H9 (cell line): ENCODE results near the gene SMAD7. TPM values are rescaled to one million over a fixed set of nuclear protein-coding genes. Genes with fewer than 3 reads are reported as not detected.

Experiments used
- DNase-seq: peaks from one replicate; pipeline ENCODE4 v3.0.0-alpha.2; 2017
- H2AFZ ChIP-seq: one replicate; pipeline ENCODE4 v1.6.1; 2013; ENCODE audit warnings: mild to moderate bottlenecking, low read length, control low read depth, moderate library complexity
- H2AK5ac ChIP-seq: 2 replicates; pipeline ENCODE4 v1.6.1; 2013; ENCODE audit warnings: low read length, control low read depth, mixed read lengths; ENCODE audit not compliant: insufficient read length
- H2BK120ac ChIP-seq: one replicate; pipeline ENCODE4 v1.6.1; 2013; ENCODE audit warnings: low read depth, mild to moderate bottlenecking, low read length, control low read depth, inconsistent platforms; ENCODE audit not compliant: poor library complexity, severe bottlenecking
- H2BK12ac ChIP-seq: 2 replicates; pipeline ENCODE4 v1.6.1; 2013; ENCODE audit warnings: low read length, control low read depth, mixed read lengths, low read depth; ENCODE audit not compliant: insufficient read length
- H2BK15ac ChIP-seq: 2 replicates; pipeline ENCODE4 v1.6.1; 2013; ENCODE audit warnings: low read depth, low read length, control low read depth
- H2BK20ac ChIP-seq: one replicate; pipeline ENCODE4 v1.6.1; 2013; ENCODE audit warnings: low read depth, mild to moderate bottlenecking, low read length, control low read depth, inconsistent platforms; ENCODE audit not compliant: poor library complexity, severe bottlenecking
- H2BK5ac ChIP-seq: 2 replicates; pipeline ENCODE4 v1.6.1; 2013; ENCODE audit warnings: low read length, control low read depth, mixed read lengths; ENCODE audit not compliant: insufficient read length
- H3K14ac ChIP-seq: 2 replicates; pipeline ENCODE4 v1.6.1; 2013; ENCODE audit warnings: low read length, control low read depth; ENCODE audit not compliant: insufficient read depth
- H3K18ac ChIP-seq: 2 replicates; pipeline ENCODE4 v1.6.1; 2013; ENCODE audit warnings: low read depth, mild to moderate bottlenecking, mixed read lengths, low read length, control low read depth; ENCODE audit not compliant: insufficient read length
- H3K23ac ChIP-seq: 2 replicates; pipeline ENCODE4 v1.6.1; 2013; ENCODE audit warnings: low read length, control low read depth, mixed read lengths, low read depth; ENCODE audit not compliant: insufficient read length
- H3K23me2 ChIP-seq: 2 replicates; pipeline ENCODE4 v1.6.1; 2013; ENCODE audit warnings: low read depth, mild to moderate bottlenecking, mixed read lengths, low read length, control low read depth; ENCODE audit not compliant: insufficient read length, poor library complexity, severe bottlenecking
- H3K27ac ChIP-seq: 2 replicates; pipeline ENCODE4 v1.5.1; 2013; ENCODE audit warnings: low read length, control low read depth, mixed read lengths, low read depth; ENCODE audit not compliant: insufficient read length
- H3K27me3 ChIP-seq: 2 replicates; pipeline ENCODE4 v1.6.1; 2013; ENCODE audit warnings: low read length, control low read depth, inconsistent platforms; ENCODE audit not compliant: insufficient read depth
- H3K4ac ChIP-seq: 2 replicates; pipeline ENCODE4 v1.6.1; 2013; ENCODE audit warnings: low read depth, mild to moderate bottlenecking, control low read depth, inconsistent platforms, low read length, moderate library complexity
- H3K4me1 ChIP-seq: 2 replicates; pipeline ENCODE4 v1.6.1; 2013; ENCODE audit warnings: low read length, control low read depth, inconsistent platforms; ENCODE audit not compliant: insufficient read depth
- H3K4me2 ChIP-seq: 2 replicates; pipeline ENCODE4 v1.6.1; 2013; ENCODE audit warnings: low read length, control low read depth, mixed read lengths; ENCODE audit not compliant: insufficient read length, insufficient read depth
- H3K56ac ChIP-seq: 2 replicates; pipeline ENCODE4 v1.6.1; 2013; ENCODE audit warnings: low read depth, mild to moderate bottlenecking, mixed read lengths, low read length, control low read depth; ENCODE audit not compliant: insufficient read length
- H3K79me1 ChIP-seq: 2 replicates; pipeline ENCODE4 v1.6.1; 2013; ENCODE audit warnings: low read depth, mild to moderate bottlenecking, moderate library complexity, low read length, control low read depth, inconsistent platforms; ENCODE audit not compliant: insufficient read depth, poor library complexity, severe bottlenecking
- H3K79me2 ChIP-seq: 2 replicates; pipeline ENCODE4 v1.6.1; 2013; ENCODE audit warnings: low read length, control low read depth, inconsistent platforms; ENCODE audit not compliant: insufficient read depth
- H3K9ac ChIP-seq: 2 replicates; pipeline ENCODE4 v1.6.1; 2013; ENCODE audit warnings: low read length, control low read depth, mixed read lengths; ENCODE audit not compliant: insufficient read length; ENCODE audit errors: extremely low read depth
- H3K9me3 ChIP-seq: one replicate; pipeline ENCODE4 v1.6.1; 2013; ENCODE audit warnings: low read depth, low read length, inconsistent platforms; ENCODE audit not compliant: control insufficient read depth
- H3T11ph ChIP-seq: one replicate; pipeline ENCODE4 v1.6.1; 2013; ENCODE audit warnings: mild to moderate bottlenecking, low read length, control low read depth, inconsistent platforms
- H4K20me1 ChIP-seq: one replicate; pipeline ENCODE4 v1.6.1; 2013; ENCODE audit not compliant: control insufficient read depth, insufficient read length, insufficient read depth
- H4K5ac ChIP-seq: 2 replicates; pipeline ENCODE4 v1.6.1; 2013; ENCODE audit warnings: low read depth, mild to moderate bottlenecking, mixed read lengths, low read length, control low read depth; ENCODE audit not compliant: insufficient read length
- H4K8ac ChIP-seq: replicated peaks from 2 replicates; pipeline ENCODE4 v1.6.1; 2013; ENCODE audit warnings: low read length, control low read depth, mixed read lengths, low read depth; ENCODE audit not compliant: insufficient read length
- H4K91ac ChIP-seq: 2 replicates; pipeline ENCODE4 v1.6.1; 2013; ENCODE audit warnings: low read depth, mild to moderate bottlenecking, moderate library complexity, mixed read lengths, low read length, control low read depth; ENCODE audit not compliant: insufficient read length
- H3K27ac Mint-ChIP-seq, 3 experiments: 2 replicates in 2 of 3; 3 replicates in 1 of 3; pipeline ENCODE4 v1.8.0; 2020 to 2021; ENCODE audit warnings: mixed read lengths in 3 of 3, mild to moderate bottlenecking in 1 of 3, moderate library complexity in 1 of 3
- H3K27me3 Mint-ChIP-seq: 2 replicates; pipeline ENCODE4 v1.8.0; 2021; ENCODE audit warnings: low read depth, mild to moderate bottlenecking, moderate library complexity, mixed read lengths
- H3K36me3 Mint-ChIP-seq, 3 experiments: 2 replicates in 2 of 3; 3 replicates in 1 of 3; pipeline ENCODE4 v1.8.0; 2020 to 2021; ENCODE audit warnings: low read depth in 3 of 3, mixed read lengths in 3 of 3; ENCODE audit not compliant: insufficient read depth in 1 of 3
- H3K4me1 Mint-ChIP-seq, 2 experiments: 2 replicates each; pipeline ENCODE4 v1.8.0; 2020; ENCODE audit warnings: mixed read lengths in 2 of 2
- H3K4me3 Mint-ChIP-seq, 2 experiments: 2 replicates in 1 of 2; 3 replicates in 1 of 2; pipeline ENCODE4 v1.8.0; 2020 to 2021; ENCODE audit warnings: mild to moderate bottlenecking in 2 of 2, mixed read lengths in 2 of 2, moderate library complexity in 1 of 2
- H3K9me3 Mint-ChIP-seq, 2 experiments: 2 replicates in 1 of 2; 3 replicates in 1 of 2; pipeline ENCODE4 v1.8.0; 2020; ENCODE audit warnings: mild to moderate bottlenecking in 2 of 2, mixed read lengths in 2 of 2, moderate library complexity in 1 of 2
- CTCF ChIP-seq: fragments of 200-600 bp; sonication (generic); conservative IDR thresholded peaks from 3 replicates; pipeline ENCODE4 v1.8.0; 2021; ENCODE audit warnings: antibody characterized with exemption, mild to moderate bottlenecking
- WGBS: extraction: QIAGEN DNeasy Blood & Tissue Kit; methylation state at CpG from one replicate; pipeline ENCODE4 v1.1.7; 2013; ENCODE audit warnings: missing lambda C conversion rate, low lambda C conversion rate, mixed read lengths; ENCODE audit not compliant: insufficient read length; ENCODE audit errors: extremely low coverage; 5-methylcytosine and 5-hydroxymethylcytosine counted together
- total RNA-seq: library from RNA; stranded (reverse); gene quantifications from 2 replicates; pipeline ENCODE4 v1.2.1, GENCODE V29; 2021

SMAD7 gene
- total RNA-seq, 1 experiment from 2014 or later = 27.7 TPM

- no peak for DNase-seq
- no CpG with 5 or more reads among the region's 11 CpGs for WGBS
Observed at GRCh38 chr18:48885266-48885923, 65.4 kb downstream of the SMAD7 start.

More at GRCh38 chr18:48885266-48885923, 65.4 kb downstream of the SMAD7 start:
- Histone ChIP-seq H3K4me2 (no peak overlapping the region), H2BK20ac (no peak overlapping the region), H3K14ac (no peak overlapping the region), H2BK15ac (no peak overlapping the region), H3K56ac (no peak overlapping the region), H3K18ac (no peak overlapping the region), H2BK5ac (no peak overlapping the region), H4K91ac (no peak overlapping the region), H2AK5ac (no peak overlapping the region), H3K9me3 (no peaks in the 10 kb centered on the region), H4K8ac (no peak overlapping the region), H3K23ac (no peak overlapping the region), H2AFZ (no peak overlapping the region), H4K5ac (no peak overlapping the region), H3K27ac (no peak overlapping the region), H3K79me1 (no peaks in the 10 kb centered on the region), H4K20me1 (no peaks in the 10 kb centered on the region), H3K27me3 (no peaks in the 10 kb centered on the region), H2BK12ac (no peak overlapping the region), H3K4ac (no peak overlapping the region), H2BK120ac (no peak overlapping the region), H3K4me1 (peaks cover 3% of the 10 kb centered on the region; the same call in 1 of the 2 replicates), H3K79me2 (no peaks in the 10 kb centered on the region), H3K23me2 (no peaks in the 10 kb centered on the region), H3K9ac (no peak overlapping the region), H3T11ph (no peak overlapping the region)
- Mint-ChIP-seq H3K27ac (no peak overlapping the region), H3K9me3 (peaks cover 0 to 3% of the 10 kb centered on the region in 2 experiments; a peak in 2 of 5 replicates), H3K4me3 (no peak overlapping the region), H3K36me3 (no peaks in the 10 kb centered on the region), H3K27me3 (peaks cover 14% of the 10 kb centered on the region), H3K4me1 (peaks cover 19 to 28% of the 10 kb centered on the region in 2 experiments)
- no peak for TF ChIP-seq CTCF
